Peyer's patch (tissue), 4 donors: ENCODE data around the gene CETP.

Source experiments
- POLR2A ChIP-seq, 2 donors: fragments of 450-650 bp; IDR thresholded peaks; one replicate each; pipeline ENCODE4 v1.5.1; 2017; ENCODE audit warnings: antibody characterized with exemption in 2 of 2, mild to moderate bottlenecking in 2 of 2, moderate library complexity in 2 of 2
- TF ChIP-seq, protein P1 (sequence below), 6 experiments: fragments of 450-650 bp in 4 of 6; fragments of 200-600 bp in 2 of 6; sonication (generic) in 1 of 6; IDR thresholded peaks; one replicate each; pipeline ENCODE4 v1.5.1; 2017 to 2019; ENCODE audit warnings: antibody characterized with exemption in 6 of 6, mild to moderate bottlenecking in 3 of 6, moderate library complexity in 1 of 6

DNA sequence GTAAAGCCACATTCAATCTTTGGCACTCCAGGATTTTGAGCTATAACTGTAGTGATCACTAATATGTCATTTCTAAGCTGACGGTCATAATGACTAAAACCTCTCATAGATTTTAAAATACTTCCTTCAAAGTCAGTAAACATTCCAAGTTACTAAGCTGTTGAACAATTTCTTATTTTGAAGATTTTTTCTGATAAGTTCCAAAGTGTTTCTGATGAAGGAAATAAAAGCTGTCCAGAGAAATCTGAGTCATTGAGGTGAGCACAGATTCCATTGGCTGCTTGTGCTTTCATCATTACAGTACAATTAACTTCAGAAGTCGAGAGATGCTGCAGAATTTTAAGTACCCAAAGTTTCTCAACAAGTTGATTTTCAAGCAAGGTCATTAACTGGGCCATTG, 51.5 kb downstream of the CETP start:
- TF ChIP-seq, protein P1, sequence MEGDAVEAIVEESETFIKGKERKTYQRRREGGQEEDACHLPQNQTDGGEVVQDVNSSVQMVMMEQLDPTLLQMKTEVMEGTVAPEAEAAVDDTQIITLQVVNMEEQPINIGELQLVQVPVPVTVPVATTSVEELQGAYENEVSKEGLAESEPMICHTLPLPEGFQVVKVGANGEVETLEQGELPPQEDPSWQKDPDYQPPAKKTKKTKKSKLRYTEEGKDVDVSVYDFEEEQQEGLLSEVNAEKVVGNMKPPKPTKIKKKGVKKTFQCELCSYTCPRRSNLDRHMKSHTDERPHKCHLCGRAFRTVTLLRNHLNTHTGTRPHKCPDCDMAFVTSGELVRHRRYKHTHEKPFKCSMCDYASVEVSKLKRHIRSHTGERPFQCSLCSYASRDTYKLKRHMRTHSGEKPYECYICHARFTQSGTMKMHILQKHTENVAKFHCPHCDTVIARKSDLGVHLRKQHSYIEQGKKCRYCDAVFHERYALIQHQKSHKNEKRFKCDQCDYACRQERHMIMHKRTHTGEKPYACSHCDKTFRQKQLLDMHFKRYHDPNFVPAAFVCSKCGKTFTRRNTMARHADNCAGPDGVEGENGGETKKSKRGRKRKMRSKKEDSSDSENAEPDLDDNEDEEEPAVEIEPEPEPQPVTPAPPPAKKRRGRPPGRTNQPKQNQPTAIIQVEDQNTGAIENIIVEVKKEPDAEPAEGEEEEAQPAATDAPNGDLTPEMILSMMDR (IDR thresholded peaks at IDR 0.05): no peak
- no peak for TF ChIP-seq POLR2A (IDR thresholded peaks at IDR 0.05)
